Activated CD4-positive, alpha-beta T cell treated with anti-CD3 and anti-CD28 coated beads, Interleukin-2, Interleukin-4, amounts not matched to agents 100 ng/mL and 50 ng/mL, durations not matched to agents 16 hours and 8 hours (primary cell): Measurements from ENCODE around the gene ELFN1.

Experiments
- DNase-seq: peaks from one replicate; pipeline ENCODE4 v3.0.0-alpha.2; 2020; ENCODE audit warnings: low spot score

ELFN1 gene

DNA sequence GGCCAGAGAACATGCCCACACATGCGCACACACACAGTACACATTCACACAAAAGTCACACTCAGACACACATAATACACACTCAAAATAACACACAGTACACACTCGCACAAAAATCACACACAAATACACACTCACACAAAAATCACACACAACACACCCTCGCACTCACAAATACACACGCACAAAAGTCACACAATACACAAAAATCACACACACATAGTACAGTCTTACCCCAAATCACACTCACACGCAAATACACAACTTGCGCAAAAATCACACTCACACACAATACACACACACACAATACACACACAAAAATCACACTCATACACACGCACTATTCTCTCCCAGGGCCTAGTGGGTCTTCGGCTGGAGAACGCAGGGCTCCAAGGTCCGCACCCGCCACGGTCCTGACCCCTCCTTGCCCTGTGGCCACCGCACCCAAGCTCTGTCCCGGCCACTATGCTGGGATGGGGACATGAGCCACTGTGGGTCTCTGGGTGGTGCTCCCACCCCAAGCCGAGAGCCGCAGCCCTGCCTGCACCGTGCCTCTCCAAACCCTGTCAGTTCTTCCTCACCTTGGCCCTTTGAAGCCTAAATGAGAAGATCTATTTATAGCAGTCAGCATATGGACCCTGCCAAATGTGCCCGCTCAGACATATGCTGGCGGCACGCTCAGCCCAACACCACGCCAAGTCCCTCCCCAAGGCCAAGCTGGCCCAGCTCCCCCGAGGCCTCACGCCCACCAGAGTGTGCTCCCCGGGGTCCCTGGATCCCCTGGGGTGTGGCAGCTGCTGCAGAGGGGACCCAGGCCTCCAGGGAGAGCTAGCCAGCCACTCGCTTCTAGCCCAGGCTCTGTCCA, 55.9 kb downstream of the ELFN1 start:
- DNase-seq = no peak

DNA sequence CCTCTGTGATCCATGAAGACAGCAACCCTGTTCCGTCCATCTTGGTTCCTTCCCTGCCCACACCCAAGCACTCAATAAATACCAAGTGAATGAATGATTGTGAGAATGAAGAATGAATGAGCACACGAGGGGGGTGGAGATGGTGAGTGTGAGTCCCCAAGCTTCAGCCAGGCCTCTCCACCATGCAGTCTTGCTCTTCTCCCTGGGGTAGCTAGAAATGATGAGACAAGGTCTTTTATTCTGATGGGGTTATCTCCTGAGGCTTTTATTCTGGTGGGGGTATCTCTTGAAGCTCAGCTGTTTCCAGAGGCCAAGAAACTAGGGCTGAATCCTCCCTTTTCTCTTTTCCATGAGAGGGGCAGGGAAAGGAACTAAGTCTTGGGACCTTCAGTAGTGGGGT, 57.0 kb downstream of the ELFN1 start:
- DNase-seq = no peak

DNA sequence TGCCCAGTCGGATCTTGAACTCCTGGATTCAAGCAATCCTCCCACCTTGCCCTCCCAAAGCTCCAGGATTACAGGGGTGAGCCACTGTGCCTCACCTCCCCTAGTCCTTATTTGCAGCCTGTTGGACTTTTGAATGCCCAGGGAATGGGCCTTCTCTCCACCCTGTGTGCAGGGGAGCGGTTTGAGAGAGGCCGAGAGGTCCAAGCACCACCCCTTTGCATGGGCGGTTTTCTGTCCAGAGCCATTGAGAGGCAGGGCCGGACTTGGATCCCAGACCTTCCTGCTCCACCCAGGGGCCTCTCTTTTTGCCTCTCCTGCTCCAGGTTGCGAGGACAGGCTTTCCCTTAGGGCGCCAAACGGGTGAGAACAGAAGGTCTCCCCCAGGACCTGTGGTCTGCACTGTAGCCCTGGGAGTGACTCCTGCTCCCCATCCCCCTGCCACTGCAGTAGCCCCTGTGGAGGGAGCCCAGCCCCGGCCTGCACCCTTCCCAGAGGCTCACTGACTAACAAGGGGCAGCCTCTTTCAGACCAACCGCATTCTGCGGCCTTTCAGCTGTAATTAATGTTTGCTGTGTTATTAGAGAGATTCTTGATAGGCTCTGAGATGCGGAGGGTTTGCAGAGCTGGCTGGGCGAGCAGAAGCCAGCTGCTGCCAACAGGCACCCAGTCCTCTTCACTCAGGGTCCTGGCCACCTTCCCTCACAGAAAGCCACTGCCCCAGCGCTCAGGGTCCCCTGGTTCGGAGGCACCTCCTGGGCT, 57.9 kb downstream of the ELFN1 start:
- no peak for DNase-seq

DNA sequence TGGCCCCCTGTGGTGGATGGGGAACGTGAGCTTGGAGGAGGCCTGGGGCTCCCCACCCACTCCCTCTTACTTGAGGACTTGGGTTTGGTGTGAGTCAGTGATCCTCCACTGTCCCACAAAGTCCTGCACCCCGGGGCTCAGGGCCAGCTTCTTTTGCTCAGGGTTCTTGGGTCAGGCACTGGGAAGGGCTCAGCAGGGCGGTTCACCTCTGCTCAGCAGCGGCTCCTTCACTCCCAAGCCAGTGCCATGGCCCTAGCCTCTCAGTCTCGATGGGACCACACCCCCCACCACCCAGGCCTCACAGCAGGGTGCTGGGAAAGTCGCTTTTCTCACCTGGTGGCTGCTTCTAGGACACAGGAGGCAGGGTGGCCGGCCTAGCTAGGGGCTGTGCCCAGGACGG, 59.1 kb downstream of the ELFN1 start:
- no peak for DNase-seq

DNA sequence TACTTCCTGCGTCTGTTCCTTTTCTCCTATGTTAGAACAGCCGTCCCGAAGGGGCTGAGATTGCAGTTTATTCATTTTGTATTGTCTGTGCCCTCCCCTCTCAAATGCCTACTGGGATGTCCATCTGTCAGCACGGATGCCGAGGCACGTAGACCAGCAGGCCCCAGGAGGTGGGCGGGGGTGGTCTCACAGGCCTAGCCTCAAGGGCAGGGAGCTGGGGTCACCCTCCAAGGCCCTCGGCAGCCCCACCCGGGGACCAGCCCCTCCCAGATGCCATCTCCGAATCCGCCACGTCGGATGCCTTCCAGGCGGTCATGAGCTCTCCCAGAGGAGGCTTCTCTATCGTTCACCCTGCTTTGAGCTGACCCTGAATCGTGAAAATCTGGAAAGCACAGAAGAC, 59.7 kb downstream of the ELFN1 start:
- DNase-seq = no peak

DNA sequence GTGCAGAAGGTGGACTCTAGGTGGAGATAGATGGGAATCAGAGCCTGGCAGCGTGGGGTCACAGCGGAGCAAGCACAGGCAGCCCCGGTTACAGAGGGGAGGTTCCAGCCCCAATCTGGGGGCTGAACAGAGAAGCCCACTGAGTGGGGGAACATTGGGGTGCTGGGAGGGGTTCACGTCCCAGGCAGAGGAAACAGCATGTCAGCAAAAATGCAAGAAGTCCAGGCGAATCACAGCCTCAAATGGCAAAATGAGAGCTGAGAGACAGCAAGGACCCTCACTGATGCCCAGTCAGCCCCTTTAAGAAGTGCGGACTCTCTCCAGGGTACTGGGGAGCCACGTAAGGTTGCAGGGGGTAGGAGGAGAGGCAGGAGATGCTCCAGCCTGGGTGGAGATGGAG, 62.0 kb downstream of the ELFN1 start:
- no peak for DNase-seq

DNA sequence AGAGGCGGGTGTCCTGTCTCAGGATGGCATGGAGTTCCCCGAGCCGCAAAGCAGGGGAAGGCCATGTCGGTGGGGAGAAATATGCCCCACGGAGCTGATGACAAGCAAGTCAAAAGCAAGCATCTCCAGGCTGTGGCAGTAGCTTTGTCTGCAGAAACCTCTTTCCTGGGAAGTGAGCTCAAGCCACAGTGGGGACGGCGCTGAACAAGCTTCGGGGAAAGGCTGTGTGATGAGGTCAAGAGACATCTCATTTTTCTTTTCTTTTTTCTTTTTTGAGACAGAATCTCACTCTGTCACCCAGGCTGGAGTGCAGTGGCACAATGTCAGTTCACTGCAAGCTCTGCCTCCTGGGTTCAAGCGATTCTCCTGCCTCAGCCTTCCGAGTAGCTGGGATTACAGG, 62.6 kb downstream of the ELFN1 start:
- DNase-seq = no peak

DNA sequence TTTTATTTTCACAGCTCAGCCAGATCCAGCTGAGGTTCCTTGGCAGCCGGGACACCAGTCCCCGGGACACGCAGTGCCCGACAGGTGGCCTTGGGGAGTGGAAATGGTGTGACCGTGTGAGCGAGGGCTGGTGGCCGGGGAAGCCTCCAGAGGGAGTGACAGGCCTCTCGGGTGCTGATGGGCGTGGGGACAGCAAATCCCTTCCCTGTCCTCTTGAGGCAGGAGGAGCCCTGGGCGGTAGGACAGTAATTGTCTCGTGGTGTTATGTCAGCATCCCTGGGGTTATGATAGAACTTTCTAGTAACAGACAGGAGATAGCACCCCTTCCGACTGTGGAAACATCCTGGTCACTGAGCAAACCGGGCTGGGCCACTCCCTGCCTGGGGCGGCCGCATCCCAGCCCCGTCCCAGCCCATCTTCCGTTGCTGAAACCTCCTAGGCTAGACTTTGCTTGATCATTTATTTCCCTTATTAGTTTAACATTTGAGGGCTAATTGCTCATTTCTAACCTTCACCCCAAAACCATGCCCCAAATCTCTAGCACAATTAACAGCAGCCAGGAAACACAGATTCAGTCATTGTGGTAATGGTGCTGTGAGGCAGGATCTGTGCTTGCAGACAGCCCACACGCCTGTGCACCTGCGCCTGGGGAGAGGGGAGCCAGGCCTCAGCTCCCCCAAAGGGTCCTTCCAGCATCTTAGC, 63.3 kb downstream of the ELFN1 start:
- DNase-seq = peak; percentile 15

DNA sequence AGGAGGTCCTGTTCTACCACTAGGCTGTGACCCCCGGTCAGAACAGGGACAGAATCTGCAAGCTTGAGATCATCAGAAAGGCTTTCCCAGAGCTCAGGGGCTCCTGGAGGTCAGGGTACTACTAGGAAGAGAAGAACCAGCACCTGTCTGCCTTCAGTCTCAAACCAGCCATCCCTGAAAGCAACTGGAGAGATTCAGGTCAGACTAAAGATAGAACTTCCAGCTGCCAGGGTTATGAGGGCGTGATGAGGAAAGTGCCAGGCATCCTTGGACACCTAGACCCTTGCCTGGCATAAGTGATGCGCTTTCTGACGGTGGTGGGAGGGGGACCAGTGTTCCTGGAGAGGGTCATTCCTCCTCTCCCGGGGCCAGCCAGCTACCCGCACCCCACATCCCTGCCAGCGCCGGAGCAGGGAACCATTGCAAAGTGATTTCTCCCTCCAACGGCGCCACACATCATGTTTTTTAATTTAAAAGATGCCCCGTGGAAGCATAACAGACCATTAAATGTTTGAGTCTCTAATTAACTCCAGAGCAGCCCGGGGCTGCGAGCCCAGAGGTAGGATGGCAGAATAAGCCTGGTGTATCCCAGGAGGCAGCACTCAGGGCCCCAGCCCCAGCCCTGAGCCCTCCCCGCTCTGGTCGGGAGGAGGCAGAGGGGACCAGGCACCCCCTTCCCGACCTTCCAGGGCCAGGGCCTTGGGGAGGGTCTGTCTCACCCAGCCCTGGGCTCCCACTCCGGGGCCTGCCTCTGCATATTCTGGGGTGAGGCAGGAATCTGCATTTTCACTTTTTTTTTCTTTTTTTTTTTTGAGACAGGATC, 64.0 kb downstream of the ELFN1 start:
- DNase-seq = no peak

DNA sequence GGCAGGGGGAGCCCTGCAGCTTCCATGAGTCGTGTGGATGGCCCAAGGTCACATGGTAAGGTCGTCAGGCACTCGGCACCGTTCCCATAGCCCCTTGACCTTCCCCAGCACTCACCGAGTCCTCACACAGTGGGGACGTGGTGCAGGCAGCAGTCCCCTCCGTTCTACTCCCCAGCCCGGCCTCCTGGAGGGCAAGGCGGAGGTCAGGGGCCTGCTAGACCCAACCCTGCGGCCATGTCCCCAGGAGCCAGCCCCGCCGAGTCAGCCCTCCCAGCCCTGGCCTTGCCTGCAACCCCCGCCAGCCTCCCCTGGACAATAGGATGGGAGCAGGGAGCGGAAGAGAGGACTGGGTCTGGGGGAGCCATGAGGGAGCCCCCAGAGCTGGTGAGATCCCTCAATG, 65.2 kb downstream of the ELFN1 start:
- no peak for DNase-seq

DNA sequence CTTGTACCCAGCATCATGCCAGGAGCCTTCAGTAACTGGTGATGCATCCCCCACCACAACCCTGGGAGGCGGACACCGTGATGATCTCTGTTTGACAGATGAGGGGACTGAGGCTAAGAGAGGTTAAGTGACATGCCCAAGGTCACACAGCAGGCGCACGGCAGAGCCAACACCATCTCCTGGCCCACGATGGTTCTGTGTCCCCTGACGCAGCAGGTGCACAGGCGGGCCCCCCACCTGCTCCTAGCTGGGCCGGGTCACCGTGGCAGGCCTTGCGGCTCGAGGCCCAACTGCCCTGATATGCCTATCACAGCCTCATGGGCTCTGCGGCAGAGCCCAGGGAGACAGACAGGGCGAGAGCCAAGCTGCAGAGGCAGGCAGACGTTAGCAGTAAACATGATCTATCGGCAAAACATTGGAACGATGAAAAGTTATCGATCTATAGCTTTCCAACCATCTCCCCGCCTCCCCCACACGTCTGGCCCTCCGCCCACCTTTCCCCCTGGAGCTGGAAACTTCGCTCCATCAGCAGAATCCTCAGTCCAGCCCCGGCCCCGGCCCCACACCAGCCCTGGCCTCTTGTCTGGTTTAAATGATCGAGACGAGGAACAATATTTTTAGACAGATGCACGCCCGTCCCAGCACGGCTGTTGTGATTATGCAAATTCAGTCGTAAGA, 65.9 kb downstream of the ELFN1 start:
- no peak for DNase-seq

DNA sequence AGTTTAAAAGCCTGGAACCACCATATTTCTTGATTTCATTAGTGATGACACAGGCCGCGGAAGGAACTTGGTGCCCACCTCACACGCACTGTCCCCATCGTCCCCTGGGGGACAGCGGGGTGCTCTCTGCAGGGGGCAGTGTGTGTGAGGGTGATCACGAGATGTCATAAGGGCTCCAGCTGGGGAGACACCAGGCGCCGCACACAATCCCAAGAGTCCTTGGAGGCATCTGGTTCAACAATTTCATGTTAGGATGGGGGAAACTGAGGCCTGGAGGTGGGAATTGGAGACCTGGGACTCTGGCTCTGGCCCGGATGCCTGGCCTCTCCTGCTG, 66.4 kb downstream of the ELFN1 start:
- no peak for DNase-seq

DNA sequence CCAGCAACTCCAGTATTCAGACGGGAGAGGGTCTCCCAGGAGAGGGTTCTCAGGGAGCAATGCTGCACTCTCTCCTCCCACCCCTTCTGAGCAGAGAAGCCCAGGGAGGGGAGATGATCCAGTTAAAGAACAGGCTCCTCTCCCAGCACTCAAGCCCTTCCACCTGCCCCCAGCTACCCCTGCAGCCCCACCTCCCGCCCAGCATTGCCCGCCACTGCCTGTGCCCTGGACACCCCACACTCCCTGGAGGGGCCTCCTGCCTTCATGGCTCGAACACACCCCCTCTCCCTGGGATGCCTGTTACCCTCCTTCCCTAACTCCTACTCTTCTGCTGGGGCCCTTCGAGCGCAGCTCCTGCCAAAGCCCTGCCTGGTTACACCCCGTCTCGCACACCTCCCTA, 66.8 kb downstream of the ELFN1 start:
- no peak for DNase-seq

DNA sequence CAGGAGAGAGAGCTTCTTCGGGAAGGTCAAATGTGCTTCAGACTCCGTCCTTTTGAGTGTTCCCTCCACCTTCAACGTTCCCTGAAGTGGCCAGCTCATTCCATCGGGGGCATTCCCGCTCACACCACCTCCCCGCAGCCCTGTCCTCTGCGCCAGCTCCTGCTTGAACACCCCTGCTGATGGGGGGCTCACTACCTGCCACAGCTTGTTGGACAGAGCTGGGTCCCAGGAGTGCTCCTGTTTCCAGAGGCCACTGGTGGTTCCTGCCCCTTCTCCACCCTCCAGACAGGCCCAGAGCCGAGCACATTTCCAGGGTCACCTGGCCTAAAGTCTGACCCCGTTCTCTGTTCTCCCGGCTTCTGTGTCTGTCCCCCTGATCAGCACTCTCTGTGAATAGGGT, 67.4 kb downstream of the ELFN1 start:
- no peak for DNase-seq

DNA sequence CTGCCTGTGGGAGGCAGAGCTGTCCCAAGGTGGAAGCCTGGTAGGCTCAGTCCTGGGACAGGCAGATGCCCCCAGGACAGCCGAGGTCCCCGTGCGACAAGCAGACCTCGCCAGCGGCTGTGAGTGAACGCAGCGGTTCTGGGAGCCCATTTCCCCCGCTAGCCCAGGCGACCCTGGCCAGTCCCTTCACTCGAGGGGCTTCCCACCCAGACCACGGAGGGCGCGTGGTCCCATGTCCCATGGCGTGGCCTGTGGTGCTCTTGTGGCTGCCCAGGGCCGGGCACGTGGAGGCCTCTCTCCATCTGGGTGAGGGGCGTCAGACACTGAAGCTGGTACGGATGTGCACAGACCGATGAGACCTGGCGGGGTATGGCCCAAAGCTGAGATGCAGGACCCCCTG, 67.9 kb downstream of the ELFN1 start:
- no peak for DNase-seq

DNA sequence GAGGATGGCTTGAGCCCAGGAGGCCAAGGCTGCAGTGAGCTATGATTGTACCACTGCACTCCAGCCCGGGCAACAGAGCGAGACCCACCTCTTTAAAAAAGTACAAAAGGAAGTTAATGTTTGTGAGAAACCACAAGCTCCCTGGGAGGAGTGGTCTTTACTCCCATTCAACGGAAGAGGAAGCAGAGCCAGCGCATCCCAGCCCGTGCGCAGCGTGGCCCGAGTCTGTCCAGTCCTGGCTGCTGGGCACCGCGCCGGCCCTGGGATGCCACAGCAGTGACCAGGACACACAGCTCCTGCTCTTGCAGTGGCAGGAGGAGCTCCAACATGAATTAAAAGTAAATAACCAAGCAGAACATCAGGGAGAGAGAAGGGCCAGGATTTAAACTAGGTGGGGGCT, 68.4 kb downstream of the ELFN1 start:
- no peak for DNase-seq

DNA sequence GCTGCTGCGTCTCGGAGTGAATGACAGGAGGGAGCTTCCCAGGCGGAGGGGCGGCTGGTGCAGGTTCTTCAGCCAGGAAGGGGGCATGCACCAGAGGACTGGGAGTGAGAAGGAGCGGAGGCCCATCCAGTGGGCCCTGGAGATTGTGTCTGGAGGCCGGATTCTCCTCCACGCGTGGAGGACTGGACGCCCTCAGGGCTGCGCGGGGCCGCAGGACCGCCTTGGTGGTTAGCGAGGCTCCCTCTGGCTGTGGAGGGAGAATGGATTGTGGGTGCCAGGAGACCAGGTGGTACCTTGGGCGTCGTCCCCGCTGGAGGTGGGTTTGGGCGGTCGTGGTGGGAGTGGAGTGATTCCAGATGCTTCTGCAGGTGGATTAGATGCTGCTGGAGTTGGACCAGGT, 68.9 kb downstream of the ELFN1 start:
- DNase-seq = no peak

DNA sequence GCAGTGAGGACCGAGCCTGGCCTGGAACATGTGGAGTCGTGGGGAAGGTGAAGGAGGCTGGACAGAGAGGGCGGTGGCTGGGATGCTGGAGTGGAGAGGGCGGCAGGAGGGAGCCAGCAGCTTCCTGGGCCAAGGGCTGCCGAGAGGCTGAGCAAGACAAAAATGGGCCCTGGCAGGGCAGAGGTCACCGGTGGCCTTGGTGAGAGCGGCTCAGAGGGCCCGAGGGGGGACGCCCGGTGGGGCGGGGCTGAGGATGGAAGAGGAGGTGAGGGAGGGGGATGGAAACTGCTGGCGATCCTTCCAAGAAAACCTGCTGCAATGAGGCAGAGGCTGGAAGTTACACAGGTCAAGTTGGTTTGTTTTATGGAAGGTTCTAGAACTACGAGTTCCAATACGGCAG, 69.5 kb downstream of the ELFN1 start:
- DNase-seq = no peak

DNA sequence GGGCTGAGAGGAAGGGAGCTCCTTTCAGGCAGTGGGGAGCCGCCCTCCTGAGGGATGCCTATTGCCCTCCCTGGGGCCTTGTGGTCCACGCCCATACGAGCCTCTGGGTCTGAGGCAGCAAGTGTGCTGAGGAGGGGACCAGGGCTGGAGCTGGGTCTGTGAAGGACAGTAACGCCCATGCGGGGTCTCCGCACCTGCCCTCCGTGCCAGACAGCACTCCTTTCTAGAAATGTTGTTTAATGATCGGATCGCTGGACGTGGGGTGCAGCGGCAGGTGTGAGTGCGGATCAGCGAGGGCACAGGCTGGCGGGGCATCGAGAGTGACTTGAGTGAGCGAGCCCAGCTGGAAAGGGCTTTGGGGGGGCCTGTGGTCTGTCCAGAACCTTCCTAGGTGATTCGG, 70.1 kb downstream of the ELFN1 start:
- no peak for DNase-seq

DNA sequence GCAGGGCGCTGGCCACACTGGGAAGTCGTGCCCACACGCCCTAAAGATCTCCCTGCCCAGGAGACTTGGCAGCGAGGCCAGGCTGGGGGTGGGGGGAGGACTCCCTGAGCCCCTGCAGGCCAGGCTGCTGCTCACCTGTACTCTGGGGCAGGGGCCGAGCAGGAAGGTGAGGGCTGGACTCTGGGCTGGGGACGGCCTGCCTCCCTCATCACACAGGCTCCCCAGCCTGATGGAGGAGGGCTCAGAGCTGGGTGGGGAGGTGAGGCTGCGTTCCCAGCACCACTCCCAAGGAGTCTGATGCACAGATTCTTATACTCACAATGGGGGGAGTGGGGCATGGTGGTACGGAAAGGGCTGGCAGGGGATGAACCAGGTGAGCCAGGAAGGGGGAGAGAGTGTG, 71.2 kb downstream of the ELFN1 start:
- DNase-seq = no peak

DNA sequence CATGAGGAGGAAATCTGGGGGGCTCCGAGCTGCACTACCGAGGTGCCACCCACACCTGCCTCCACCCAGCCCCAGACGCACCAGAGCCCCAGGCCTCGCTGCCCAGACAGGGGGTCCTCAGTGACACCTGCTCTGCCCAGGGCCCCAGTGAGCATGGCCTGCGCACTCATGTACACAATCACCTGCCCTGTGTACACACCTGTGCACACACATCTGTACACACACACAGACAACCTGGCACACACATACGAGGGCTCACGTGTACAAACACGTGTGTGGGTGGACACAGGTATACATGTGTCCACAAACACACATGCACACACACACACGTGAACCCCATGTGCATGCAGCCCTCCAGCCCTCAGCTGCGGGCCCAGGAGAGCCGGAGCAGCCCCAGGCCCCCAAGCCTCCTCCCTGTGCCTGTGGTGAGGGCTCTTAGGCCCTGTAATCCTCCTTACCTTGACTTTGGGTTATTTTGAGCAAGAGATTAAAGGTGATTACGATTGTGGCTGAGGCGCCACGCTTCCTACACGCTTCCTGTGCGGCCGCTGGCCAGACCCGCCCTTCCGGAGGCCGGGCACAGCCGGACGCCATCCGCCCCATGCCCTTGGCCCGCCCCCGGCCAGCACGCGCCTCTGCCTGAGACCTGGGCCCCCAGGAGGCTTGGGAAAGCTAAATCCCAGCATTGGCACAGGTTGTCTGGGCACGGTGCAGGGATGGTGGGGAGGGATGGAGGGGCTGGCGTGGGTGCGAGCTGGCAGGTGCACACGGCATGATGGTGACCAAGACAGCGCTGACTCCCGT, 71.9 kb downstream of the ELFN1 start:
- DNase-seq = no peak
